Astrocyte (in vitro differentiated cells and primary cell): Measurements from ENCODE around the gene KDSR. TPM values are rescaled to one million over a fixed set of nuclear protein-coding genes. Genes with fewer than 3 reads are reported as not detected.

Source experiments
- DNase-seq: peaks from one replicate; pipeline ENCODE4 v3.0.0-alpha.2; 2010; ENCODE audit warnings: low read depth
- FAIRE-seq: peaks from 2 replicates; lab custom pipeline; 2011; peaks lifted over from hg19 to GRCh38; lab: Jason Lieb, UNC
- H2AFZ ChIP-seq: 2 replicates; pipeline ENCODE4 v1.6.0; 2012; ENCODE audit warnings: low read depth, low read length, inconsistent platforms
- H3K27ac ChIP-seq: 2 replicates; pipeline ENCODE4 v1.5.1; 2011; ENCODE audit warnings: low read depth, low read length, inconsistent platforms
- H3K27me3 ChIP-seq: 2 replicates; pipeline ENCODE4 v1.6.0; 2011; ENCODE audit warnings: low read length, inconsistent platforms; ENCODE audit not compliant: insufficient read depth
- H3K36me3 ChIP-seq: 2 replicates; pipeline ENCODE4 v1.5.1; 2011; ENCODE audit warnings: low read length, inconsistent platforms; ENCODE audit not compliant: insufficient read depth
- H3K4me1 ChIP-seq: 2 replicates; pipeline ENCODE4 v1.5.1; 2011; ENCODE audit warnings: low read length, inconsistent platforms; ENCODE audit not compliant: insufficient read depth
- H3K4me2 ChIP-seq: 2 replicates; pipeline ENCODE4 v1.6.0; 2012; ENCODE audit warnings: low read length, inconsistent platforms
- H3K4me3 ChIP-seq: 2 replicates; pipeline ENCODE4 v1.5.1; 2011; ENCODE audit warnings: low read depth, mild to moderate bottlenecking, low read length, inconsistent platforms; ENCODE audit not compliant: insufficient read depth
- H3K79me2 ChIP-seq: 2 replicates; pipeline ENCODE4 v1.6.0; 2012; ENCODE audit warnings: mild to moderate bottlenecking, low read length, inconsistent platforms; ENCODE audit not compliant: insufficient read depth
- H3K9ac ChIP-seq: 2 replicates; pipeline ENCODE4 v1.6.0; 2012; ENCODE audit warnings: mild to moderate bottlenecking, low read length, inconsistent platforms
- H3K9me3 ChIP-seq: 2 replicates; pipeline ENCODE4 v1.5.1; 2012; ENCODE audit warnings: low read depth, mild to moderate bottlenecking, low read length, inconsistent platforms; ENCODE audit not compliant: insufficient read depth
- H4K20me1 ChIP-seq: 2 replicates; pipeline ENCODE4 v1.6.0; 2012; ENCODE audit warnings: low read length, inconsistent platforms; ENCODE audit not compliant: insufficient read depth
- H3K27ac Mint-ChIP-seq: one replicate; pipeline ENCODE4 v1.8.0; 2021; ENCODE audit warnings: mild to moderate bottlenecking, mixed read lengths; ENCODE audit not compliant: unreplicated experiment
- H3K27me3 Mint-ChIP-seq: one replicate; pipeline ENCODE4 v1.8.0; 2021; ENCODE audit warnings: low read depth, mixed read lengths; ENCODE audit not compliant: unreplicated experiment
- H3K36me3 Mint-ChIP-seq: one replicate; pipeline ENCODE4 v1.8.0; 2021; ENCODE audit warnings: low read depth, mixed read lengths; ENCODE audit not compliant: unreplicated experiment
- H3K4me1 Mint-ChIP-seq: one replicate; pipeline ENCODE4 v1.8.0; 2021; ENCODE audit warnings: low read depth, mixed read lengths; ENCODE audit not compliant: unreplicated experiment
- H3K4me3 Mint-ChIP-seq: one replicate; pipeline ENCODE4 v1.8.0; 2021; ENCODE audit warnings: mild to moderate bottlenecking, moderate library complexity, mixed read lengths; ENCODE audit not compliant: unreplicated experiment
- H3K9me3 Mint-ChIP-seq: one replicate; pipeline ENCODE4 v1.8.0; 2021; ENCODE audit warnings: mild to moderate bottlenecking, mixed read lengths; ENCODE audit not compliant: unreplicated experiment
- EZH2 ChIP-seq: IDR thresholded peaks from 2 replicates; pipeline ENCODE4 v1.6.1; 2012; ENCODE audit warnings: mild to moderate bottlenecking, low read length, inconsistent platforms; ENCODE audit not compliant: insufficient read depth
- total RNA-seq: library from RNA; stranded (reverse); gene quantifications from 2 replicates; pipeline ENCODE4 v1.2.1, GENCODE V29; 2021
- TF ChIP-seq, protein P1 (sequence below): IDR thresholded peaks from 2 replicates; pipeline ENCODE4 v1.5.1; 2011; ENCODE audit warnings: low read depth, mild to moderate bottlenecking, inconsistent platforms, low read length, moderate library complexity; ENCODE audit not compliant: insufficient read depth

The KDSR gene
- total RNA-seq, 1 donor from 2014 or later: 43.7 TPM

GRCh38 chr18:63376538-63376937 lies 9.5 kb upstream of the KDSR start:
- Histone ChIP-seq H3K36me3 (no peaks in the 10 kb centered on the region), H3K9me3 (peaks cover 6% of the 10 kb centered on the region), H4K20me1 (no peaks in the 10 kb centered on the region), H3K4me1 (peaks cover 5% of the 10 kb centered on the region), H2AFZ (no peak overlapping the region), H3K27ac (no peak overlapping the region), H3K4me3 (no peak overlapping the region), H3K4me2 (no peak overlapping the region), H3K27me3 (no peaks in the 10 kb centered on the region), H3K79me2 (no peaks in the 10 kb centered on the region), H3K9ac (no peak overlapping the region)
- Mint-ChIP-seq H3K27me3 (no peaks in the 10 kb centered on the region), H3K9me3 (peaks cover 10% of the 10 kb centered on the region), H3K4me3 (no peak overlapping the region), H3K4me1 (peaks cover 10% of the 10 kb centered on the region), H3K36me3 (peaks cover 7% of the 10 kb centered on the region), H3K27ac (no peak overlapping the region)
- DNase-seq (no peak), FAIRE-seq (no peak)
- TF ChIP-seq EZH2: no peak
- TF ChIP-seq, protein P1, sequence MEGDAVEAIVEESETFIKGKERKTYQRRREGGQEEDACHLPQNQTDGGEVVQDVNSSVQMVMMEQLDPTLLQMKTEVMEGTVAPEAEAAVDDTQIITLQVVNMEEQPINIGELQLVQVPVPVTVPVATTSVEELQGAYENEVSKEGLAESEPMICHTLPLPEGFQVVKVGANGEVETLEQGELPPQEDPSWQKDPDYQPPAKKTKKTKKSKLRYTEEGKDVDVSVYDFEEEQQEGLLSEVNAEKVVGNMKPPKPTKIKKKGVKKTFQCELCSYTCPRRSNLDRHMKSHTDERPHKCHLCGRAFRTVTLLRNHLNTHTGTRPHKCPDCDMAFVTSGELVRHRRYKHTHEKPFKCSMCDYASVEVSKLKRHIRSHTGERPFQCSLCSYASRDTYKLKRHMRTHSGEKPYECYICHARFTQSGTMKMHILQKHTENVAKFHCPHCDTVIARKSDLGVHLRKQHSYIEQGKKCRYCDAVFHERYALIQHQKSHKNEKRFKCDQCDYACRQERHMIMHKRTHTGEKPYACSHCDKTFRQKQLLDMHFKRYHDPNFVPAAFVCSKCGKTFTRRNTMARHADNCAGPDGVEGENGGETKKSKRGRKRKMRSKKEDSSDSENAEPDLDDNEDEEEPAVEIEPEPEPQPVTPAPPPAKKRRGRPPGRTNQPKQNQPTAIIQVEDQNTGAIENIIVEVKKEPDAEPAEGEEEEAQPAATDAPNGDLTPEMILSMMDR: no peak

GRCh38 chr18:63374540-63374939 lies 7.5 kb upstream of the KDSR start:
- Mint-ChIP-seq H3K9me3 (peaks cover 10% of the 10 kb centered on the region), H3K27ac (no peak overlapping the region), H3K27me3 (no peaks in the 10 kb centered on the region), H3K36me3 (peaks cover 8% of the 10 kb centered on the region), H3K4me1 (peaks cover 8% of the 10 kb centered on the region), H3K4me3 (no peak overlapping the region)
- H3K9me3 ChIP-seq: peaks cover 6% of the 10 kb centered on the region
- H3K36me3 ChIP-seq: no peaks in the 10 kb centered on the region
- H3K4me2 ChIP-seq: no peak overlapping the region
- H4K20me1 ChIP-seq: no peaks in the 10 kb centered on the region
- no peak overlapping the region for H3K4me3 ChIP-seq
- H3K79me2 ChIP-seq: no peaks in the 10 kb centered on the region
- H3K9ac ChIP-seq: no peak overlapping the region
- DNase-seq: no peak
- no peak overlapping the region for H2AFZ ChIP-seq
- H3K4me1 ChIP-seq: peaks cover 2% of the 10 kb centered on the region
- no peak for FAIRE-seq
- H3K27me3 ChIP-seq: no peaks in the 10 kb centered on the region
- no peak overlapping the region for H3K27ac ChIP-seq
- TF ChIP-seq EZH2: no peak
- TF ChIP-seq, protein P1: no peak

DNA sequence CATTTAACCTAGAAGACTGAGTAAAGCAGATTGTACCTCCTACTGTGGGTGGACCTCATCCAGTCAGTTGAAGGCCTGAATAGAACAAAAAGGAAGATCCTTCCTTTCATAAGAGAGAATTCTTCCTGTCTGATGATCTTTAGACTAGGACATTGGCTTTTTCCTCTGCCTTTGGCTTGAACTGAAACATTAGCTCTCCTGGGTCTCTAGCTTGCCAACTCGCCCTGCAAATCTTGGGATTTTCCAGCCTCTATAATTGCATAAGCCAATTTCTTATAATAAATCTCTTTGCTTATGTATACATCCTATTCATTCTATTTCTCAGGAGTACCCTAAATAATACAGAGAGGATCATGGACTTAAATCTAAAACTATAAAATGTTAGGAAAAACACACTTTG lies 6.2 kb upstream of the KDSR start:
- Histone ChIP-seq H3K79me2 (no peaks in the 10 kb centered on the region), H3K36me3 (no peaks in the 10 kb centered on the region), H4K20me1 (no peaks in the 10 kb centered on the region), H3K27me3 (no peaks in the 10 kb centered on the region), H2AFZ (no peak overlapping the region), H3K9ac (no peak overlapping the region), H3K27ac (no peak overlapping the region), H3K4me3 (no peak overlapping the region), H3K9me3 (peaks cover 6% of the 10 kb centered on the region), H3K4me1 (peaks cover 2% of the 10 kb centered on the region), H3K4me2 (no peak overlapping the region)
- no peak for FAIRE-seq
- H3K4me3 Mint-ChIP-seq: no peak overlapping the region
- TF ChIP-seq, protein P1: no peak
- TF ChIP-seq EZH2: no peak
- peaks cover 10% of the 10 kb centered on the region for H3K9me3 Mint-ChIP-seq
- H3K27me3 Mint-ChIP-seq: no peaks in the 10 kb centered on the region
- no peak for DNase-seq
- H3K27ac Mint-ChIP-seq: no peak overlapping the region
- H3K36me3 Mint-ChIP-seq: peaks cover 8% of the 10 kb centered on the region
- H3K4me1 Mint-ChIP-seq: peaks cover 2% of the 10 kb centered on the region
